HepG2 (cell line): ENCODE data around the gene SLC16A13. TPM values are rescaled to one million over a fixed set of nuclear protein-coding genes. Genes with fewer than 3 reads are reported as not detected.
A peak's percentile ranks its signal among the peaks of the same experiment; 100 is the strongest.

Source experiments
- KDM1A ChIP-seq: IDR thresholded peaks from 2 replicates; pipeline ENCODE4 v1.6.1; 2016; ENCODE audit warnings: missing compliant biosample characterization
- MEIS1 ChIP-seq: sonication (generic); formaldehyde crosslinking; IDR thresholded peaks from 2 replicates; pipeline ENCODE4 v1.9.0; 2021; ENCODE audit warnings: mild to moderate bottlenecking, missing genetic modification reagents, moderate library complexity, borderline replicate concordance
- NCOA1 ChIP-seq: sonication (generic); formaldehyde crosslinking; IDR thresholded peaks from 2 replicates; pipeline ENCODE4 v1.9.0; 2021; ENCODE audit warnings: missing genetic modification reagents
- PRDM4 ChIP-seq: sonication (generic); formaldehyde crosslinking; IDR thresholded peaks from 2 replicates; pipeline ENCODE4 v1.9.0; 2021; ENCODE audit warnings: missing genetic modification reagents, borderline replicate concordance
- REXO4 ChIP-seq: sonication (generic); formaldehyde crosslinking; IDR thresholded peaks from 2 replicates; pipeline ENCODE4 v1.8.0; 2022; ENCODE audit warnings: missing genetic modification reagents, mild to moderate bottlenecking, borderline replicate concordance
- RFXANK ChIP-seq: IDR thresholded peaks from 2 replicates; pipeline ENCODE4 v1.6.1; 2016
- SALL1 ChIP-seq: sonication (generic); formaldehyde crosslinking; IDR thresholded peaks from 2 replicates; pipeline ENCODE4 v1.8.0; 2022; ENCODE audit warnings: mild to moderate bottlenecking, missing genetic modification reagents
- ZBTB26 ChIP-seq: IDR thresholded peaks from 2 replicates; pipeline ENCODE4 v1.6.1; 2016; ENCODE audit warnings: missing compliant biosample characterization, missing genetic modification reagents, borderline replicate concordance
- ZNF329 ChIP-seq: sonication (generic); formaldehyde crosslinking; IDR thresholded peaks from 2 replicates; pipeline ENCODE4 v1.9.0; 2021; ENCODE audit warnings: low read depth, mild to moderate bottlenecking, missing genetic modification reagents
- ZNF34 ChIP-seq: sonication (generic); formaldehyde crosslinking; IDR thresholded peaks from 2 replicates; pipeline ENCODE4 v1.4.0; 2020; ENCODE audit warnings: mild to moderate bottlenecking, missing genetic modification reagents, borderline replicate concordance
- ZNF414 ChIP-seq: sonication (generic); formaldehyde crosslinking; IDR thresholded peaks from 2 replicates; pipeline ENCODE4 v1.5.0; 2020; ENCODE audit warnings: missing genetic modification reagents
- polyA plus RNA-seq, 8 experiments: library from polyadenylated mRNA; depleted of rRNA in 3 of 8; stranded (reverse) in 7 of 8; unstranded in 1 of 8; fragments of >200 nt; fragmentation: Illumina TruSeq in 4 of 8; extraction: Trizol in 4 of 8; gene quantifications; 2 replicates each; pipeline versions ENCODE4 v1.2.1 to v1.2.3, GENCODE V29; 2011 to 2016; ENCODE audit warnings: low read depth in 4 of 8, missing spikeins in 1 of 8, mixed read lengths in 1 of 8; ENCODE audit not compliant: insufficient read depth in 1 of 8
- total RNA-seq, 5 experiments: library from RNA; depleted of rRNA; stranded (reverse); fragments of >200 nt; fragmentation: Illumina TruSeq; extraction: Trizol; gene quantifications; 2 replicates each; pipeline ENCODE4 v1.2.3, GENCODE V29; 2016; ENCODE audit warnings: low read depth in 1 of 5
- TF ChIP-seq, protein P1 (sequence below): sonication (generic); formaldehyde crosslinking; IDR thresholded peaks from 2 replicates; pipeline ENCODE4 v1.4.0; 2020; ENCODE audit warnings: mild to moderate bottlenecking, low read depth, missing genetic modification reagents
- TF ChIP-seq, protein P2 (sequence below): sonication (generic); formaldehyde crosslinking; IDR thresholded peaks from 2 replicates; pipeline ENCODE4 v1.5.0; 2020; ENCODE audit warnings: missing genetic modification reagents
- TF ChIP-seq, protein P3 (sequence below): sonication (generic); formaldehyde crosslinking; IDR thresholded peaks from 2 replicates; pipeline ENCODE4 v1.5.0; 2020; ENCODE audit warnings: mild to moderate bottlenecking, missing genetic modification reagents, borderline replicate concordance
- TF ChIP-seq, protein P4 (sequence below): IDR thresholded peaks from 2 replicates; pipeline ENCODE4 v1.6.1; 2016; ENCODE audit warnings: low read depth, control low read depth

The SLC16A13 gene
- total and polyA plus RNA-seq, 2 of the 13 experiments (the other 11 are each of a cell fraction or from before 2014, with no cell fraction given): 2.2 to 3.0 TPM

DNA sequence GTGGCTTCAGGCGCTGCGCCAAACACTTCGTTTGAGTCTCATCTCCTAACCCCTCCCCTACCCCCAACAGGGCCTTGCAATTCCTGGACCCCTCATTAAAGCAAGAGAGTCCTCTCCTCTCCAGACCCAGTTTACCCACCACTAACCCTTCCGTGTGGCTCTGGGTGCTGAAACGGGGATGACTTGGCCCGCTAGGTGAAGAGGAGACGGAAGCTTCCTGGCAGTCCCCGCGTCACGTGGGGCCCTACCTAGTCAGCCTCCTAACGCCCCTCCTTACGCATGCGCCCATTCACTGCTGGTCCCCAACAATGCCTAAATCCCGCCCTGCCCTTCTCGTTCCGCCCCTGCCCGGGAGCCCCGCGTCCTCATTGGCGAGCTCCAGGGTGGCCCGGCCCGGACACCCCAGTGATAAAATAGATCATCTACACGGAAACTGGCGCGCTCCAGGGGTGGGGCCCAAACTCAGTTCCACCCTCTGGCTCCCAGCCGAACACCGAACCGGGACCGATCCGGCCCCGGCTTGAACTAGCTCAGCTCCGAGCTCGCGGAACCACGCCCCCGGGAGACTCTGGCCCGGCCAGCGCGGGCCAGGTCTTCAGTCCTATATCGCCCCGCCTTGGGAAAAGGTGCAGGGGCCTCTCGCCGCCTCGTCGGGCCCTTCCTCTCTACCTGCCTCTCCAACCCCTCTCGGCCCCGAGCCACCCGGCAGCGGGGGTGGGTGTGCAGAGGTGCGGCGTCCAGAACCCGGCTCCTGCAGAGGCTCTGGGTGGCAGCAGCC, at the start of gene SLC16A13 (continued):
- TF ChIP-seq, protein P1, sequence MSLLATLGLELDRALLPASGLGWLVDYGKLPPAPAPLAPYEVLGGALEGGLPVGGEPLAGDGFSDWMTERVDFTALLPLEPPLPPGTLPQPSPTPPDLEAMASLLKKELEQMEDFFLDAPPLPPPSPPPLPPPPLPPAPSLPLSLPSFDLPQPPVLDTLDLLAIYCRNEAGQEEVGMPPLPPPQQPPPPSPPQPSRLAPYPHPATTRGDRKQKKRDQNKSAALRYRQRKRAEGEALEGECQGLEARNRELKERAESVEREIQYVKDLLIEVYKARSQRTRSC (CRISPR knock-in tag): no peak
- TF ChIP-seq, protein P2, sequence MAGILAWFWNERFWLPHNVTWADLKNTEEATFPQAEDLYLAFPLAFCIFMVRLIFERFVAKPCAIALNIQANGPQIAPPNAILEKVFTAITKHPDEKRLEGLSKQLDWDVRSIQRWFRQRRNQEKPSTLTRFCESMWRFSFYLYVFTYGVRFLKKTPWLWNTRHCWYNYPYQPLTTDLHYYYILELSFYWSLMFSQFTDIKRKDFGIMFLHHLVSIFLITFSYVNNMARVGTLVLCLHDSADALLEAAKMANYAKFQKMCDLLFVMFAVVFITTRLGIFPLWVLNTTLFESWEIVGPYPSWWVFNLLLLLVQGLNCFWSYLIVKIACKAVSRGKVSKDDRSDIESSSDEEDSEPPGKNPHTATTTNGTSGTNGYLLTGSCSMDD: no peak
- TF ChIP-seq NCOA1 (CRISPR knock-in tag) (no peak), MEIS1 (peak; percentile 88; the same call in 1 of the 2 replicates), PRDM4 (CRISPR knock-in tag) (no peak), ZNF329 (peak; percentile 58; the same call in 1 of the 2 replicates), KDM1A (no peak), ZBTB26 (CRISPR knock-in tag) (peak; percentile 58; the same call in 1 of the 2 replicates), ZNF34 (CRISPR knock-in tag) (0 out of 2 replicates have a peak, but pooled peaks have one; percentile 81), REXO4 (CRISPR knock-in tag) (no peak), SALL1 (CRISPR knock-in tag) (peak; percentile 42; the same call in 1 of the 2 replicates), ZNF414 (CRISPR knock-in tag) (peak; percentile 48; the same call in 1 of the 2 replicates), RFXANK (CRISPR knock-in tag) (0 out of 2 replicates have a peak, but pooled peaks have one; percentile 53)
- TF ChIP-seq, protein P3, sequence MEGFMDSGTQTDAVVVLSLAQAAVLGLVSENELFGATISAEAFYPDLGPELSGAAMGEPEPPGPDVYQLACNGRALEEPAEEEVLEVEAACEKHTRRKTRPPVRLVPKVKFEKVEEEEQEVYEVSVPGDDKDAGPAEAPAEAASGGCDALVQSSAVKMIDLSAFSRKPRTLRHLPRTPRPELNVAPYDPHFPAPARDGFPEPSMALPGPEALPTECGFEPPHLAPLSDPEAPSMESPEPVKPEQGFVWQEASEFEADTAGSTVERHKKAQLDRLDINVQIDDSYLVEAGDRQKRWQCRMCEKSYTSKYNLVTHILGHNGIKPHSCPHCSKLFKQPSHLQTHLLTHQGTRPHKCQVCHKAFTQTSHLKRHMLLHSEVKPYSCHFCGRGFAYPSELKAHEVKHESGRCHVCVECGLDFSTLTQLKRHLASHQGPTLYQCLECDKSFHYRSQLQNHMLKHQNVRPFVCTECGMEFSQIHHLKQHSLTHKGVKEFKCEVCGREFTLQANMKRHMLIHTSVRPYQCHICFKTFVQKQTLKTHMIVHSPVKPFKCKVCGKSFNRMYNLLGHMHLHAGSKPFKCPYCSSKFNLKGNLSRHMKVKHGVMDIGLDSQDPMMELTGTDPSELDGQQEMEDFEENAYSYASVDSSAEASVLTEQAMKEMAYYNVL: no peak
- TF ChIP-seq, protein P4, sequence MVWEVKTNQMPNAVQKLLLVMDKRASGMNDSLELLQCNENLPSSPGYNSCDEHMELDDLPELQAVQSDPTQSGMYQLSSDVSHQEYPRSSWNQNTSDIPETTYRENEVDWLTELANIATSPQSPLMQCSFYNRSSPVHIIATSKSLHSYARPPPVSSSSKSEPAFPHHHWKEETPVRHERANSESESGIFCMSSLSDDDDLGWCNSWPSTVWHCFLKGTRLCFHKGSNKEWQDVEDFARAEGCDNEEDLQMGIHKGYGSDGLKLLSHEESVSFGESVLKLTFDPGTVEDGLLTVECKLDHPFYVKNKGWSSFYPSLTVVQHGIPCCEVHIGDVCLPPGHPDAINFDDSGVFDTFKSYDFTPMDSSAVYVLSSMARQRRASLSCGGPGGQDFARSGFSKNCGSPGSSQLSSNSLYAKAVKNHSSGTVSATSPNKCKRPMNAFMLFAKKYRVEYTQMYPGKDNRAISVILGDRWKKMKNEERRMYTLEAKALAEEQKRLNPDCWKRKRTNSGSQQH (CRISPR knock-in tag): 0 out of 2 replicates have a peak, but pooled peaks have one; percentile 28
